Measurements from ENCODE around the gene TNNI3K. TPM values are rescaled to one million over a fixed set of nuclear protein-coding genes. Genes with fewer than 3 reads are reported as not detected.

Gene TNNI3K
- total RNA-seq, 2 donors from 2014 or later: 0.95 TPM; not detected in 1

DNA sequence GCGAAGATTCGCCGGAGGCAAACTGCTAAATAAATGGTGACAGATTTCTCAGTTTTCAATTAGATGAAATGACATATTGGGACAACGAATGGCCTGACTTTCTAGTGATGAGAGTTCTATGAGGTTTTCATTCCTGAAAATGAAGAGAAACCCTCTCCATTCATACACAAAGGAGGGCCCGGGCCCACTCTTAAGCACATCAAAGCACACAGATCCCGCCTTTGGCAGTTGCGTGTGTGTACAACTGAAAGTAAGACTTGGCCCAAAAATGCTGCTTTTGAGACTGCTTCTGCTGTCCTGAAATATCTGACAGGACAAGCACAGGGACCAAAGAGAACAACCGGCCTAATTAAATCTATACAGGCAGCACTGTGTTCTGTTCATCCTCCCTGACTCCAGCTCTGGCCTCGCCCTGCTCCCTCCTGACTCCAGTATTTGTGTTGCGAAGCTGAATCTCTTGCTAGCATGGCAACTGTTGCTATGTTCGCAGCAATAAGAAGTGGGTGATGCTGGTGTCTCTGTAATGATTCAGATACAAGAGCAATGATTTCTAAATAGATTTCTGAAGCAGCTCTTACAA is 269.8 kb downstream of the TNNI3K start:
- no peaks in the 10 kb centered on the region for H3K4me1 Mint-ChIP-seq (ENCODE audit: low read depth)
- H3K27ac Mint-ChIP-seq: no peak overlapping the region
- H3K36me3 Mint-ChIP-seq (ENCODE audit: insufficient read depth in 2 of 2): no peaks in the 10 kb centered on the region
- no peak for DNase-seq
- no peak for ATAC-seq (replicated peaks in 1 of 2)
- no peaks in the 10 kb centered on the region for H3K9me3 Mint-ChIP-seq
- no peaks in the 10 kb centered on the region for H3K27me3 Mint-ChIP-seq (ENCODE audit: low read depth)
- H3K4me3 Mint-ChIP-seq: no peak overlapping the region

GRCh38 chr1:74505928-74506710 is 270.9 kb downstream of the TNNI3K start:
- Mint-ChIP-seq H3K4me1 (ENCODE audit: low read depth) (no peaks in the 10 kb centered on the region), H3K27ac (no peak overlapping the region), H3K27me3 (ENCODE audit: low read depth) (no peaks in the 10 kb centered on the region), H3K36me3 (ENCODE audit: insufficient read depth in 2 of 2) (no peaks in the 10 kb centered on the region), H3K9me3 (no peaks in the 10 kb centered on the region), H3K4me3 (no peak overlapping the region)
- DNase-seq (no peak), ATAC-seq (replicated peaks in 1 of 2) (no peak)

DNA sequence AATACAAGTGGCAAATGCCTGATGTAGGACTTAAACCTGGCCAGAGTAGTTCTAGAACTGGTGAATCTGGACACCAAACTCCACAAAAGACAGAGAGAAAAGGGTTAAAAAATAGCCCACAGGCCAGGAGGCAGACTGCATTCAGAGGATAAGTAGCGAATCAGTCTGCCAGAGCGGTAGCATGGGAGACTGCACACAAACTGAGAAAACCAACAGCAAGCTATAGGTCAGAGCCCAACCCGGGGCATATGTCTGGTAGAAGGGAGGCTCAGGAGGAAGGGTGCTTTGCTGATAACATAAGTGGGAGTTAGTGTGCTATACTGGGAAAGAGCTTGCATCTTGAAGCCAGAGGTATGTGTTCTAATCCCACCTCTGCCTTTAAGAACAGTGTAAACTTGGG is 273.3 kb downstream of the TNNI3K start:
- Mint-ChIP-seq H3K27me3 (ENCODE audit: low read depth) (no peaks in the 10 kb centered on the region), H3K27ac (no peak overlapping the region), H3K4me1 (ENCODE audit: low read depth) (no peaks in the 10 kb centered on the region), H3K4me3 (no peak overlapping the region), H3K9me3 (peaks cover 0 to 2% of the 10 kb centered on the region in 2 donors), H3K36me3 (ENCODE audit: insufficient read depth in 2 of 2) (no peaks in the 10 kb centered on the region)
- DNase-seq (no peak), ATAC-seq (replicated peaks in 1 of 2) (no peak)

GRCh38 chr1:74512170-74512915 is 277.2 kb downstream of the TNNI3K start, which contains the start of gene LRRC53:
LRRC53 (minus strand) TSS chr1:74512611; CDS start chr1:74483349, 29,262 bp downstream.
- no peak within 1 kb of the TSS for H3K27ac Mint-ChIP-seq
- DNase-seq (no peak), ATAC-seq (replicated peaks in 1 of 2) (no peak)
- H3K27me3 Mint-ChIP-seq (ENCODE audit: low read depth): no peaks in the 10 kb centered on the region
- H3K4me3 Mint-ChIP-seq: no peak within 1 kb of the TSS
- H3K36me3 Mint-ChIP-seq (ENCODE audit: insufficient read depth in 2 of 2): no peaks in the 10 kb centered on the region
- peaks cover 0 to 2% of the 10 kb centered on the region in 2 donors for H3K9me3 Mint-ChIP-seq
- no peaks in the 10 kb centered on the region for H3K4me1 Mint-ChIP-seq (ENCODE audit: low read depth)

GRCh38 chr1:74513411-74514300 is 278.5 kb downstream of the TNNI3K start:
- Mint-ChIP-seq H3K36me3 (ENCODE audit: insufficient read depth in 2 of 2) (no peaks in the 10 kb centered on the region), H3K9me3 (peaks cover 0 to 2% of the 10 kb centered on the region in 2 donors), H3K4me3 (no peak overlapping the region), H3K4me1 (ENCODE audit: low read depth) (no peaks in the 10 kb centered on the region), H3K27ac (no peak overlapping the region), H3K27me3 (ENCODE audit: low read depth) (no peaks in the 10 kb centered on the region)
- DNase-seq (no peak), ATAC-seq (replicated peaks in 1 of 2) (no peak)

DNA sequence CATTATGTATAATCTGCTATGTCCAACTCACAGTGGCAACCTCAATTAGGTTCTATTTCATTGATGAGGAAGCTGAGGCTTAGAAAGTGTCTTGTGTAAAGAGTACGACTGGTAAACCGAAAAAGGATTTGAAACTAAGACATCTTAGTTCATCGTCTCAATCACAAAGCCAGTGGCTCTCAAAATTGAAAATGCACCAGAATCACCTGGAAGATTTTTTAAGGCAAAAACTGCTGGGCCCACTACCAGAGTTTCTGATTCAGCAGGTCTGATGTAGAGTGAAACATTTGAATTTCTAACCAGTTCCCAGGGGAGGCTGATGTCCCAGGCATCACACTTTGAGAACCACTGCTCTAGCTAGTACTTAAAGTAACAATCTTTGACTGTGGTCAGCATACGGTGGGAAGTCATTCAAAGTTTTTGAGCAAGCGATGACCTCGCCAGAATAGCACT is 282.4 kb downstream of the TNNI3K start:
- no peaks in the 10 kb centered on the region for H3K4me1 Mint-ChIP-seq (ENCODE audit: low read depth)
- H3K36me3 Mint-ChIP-seq (ENCODE audit: insufficient read depth in 2 of 2): no peaks in the 10 kb centered on the region
- H3K4me3 Mint-ChIP-seq: no peak overlapping the region
- ATAC-seq (replicated peaks in 1 of 2) (no peak), DNase-seq (no peak)
- H3K9me3 Mint-ChIP-seq: no peaks in the 10 kb centered on the region
- H3K27ac Mint-ChIP-seq: no peak overlapping the region
- no peaks in the 10 kb centered on the region for H3K27me3 Mint-ChIP-seq (ENCODE audit: low read depth)

DNA sequence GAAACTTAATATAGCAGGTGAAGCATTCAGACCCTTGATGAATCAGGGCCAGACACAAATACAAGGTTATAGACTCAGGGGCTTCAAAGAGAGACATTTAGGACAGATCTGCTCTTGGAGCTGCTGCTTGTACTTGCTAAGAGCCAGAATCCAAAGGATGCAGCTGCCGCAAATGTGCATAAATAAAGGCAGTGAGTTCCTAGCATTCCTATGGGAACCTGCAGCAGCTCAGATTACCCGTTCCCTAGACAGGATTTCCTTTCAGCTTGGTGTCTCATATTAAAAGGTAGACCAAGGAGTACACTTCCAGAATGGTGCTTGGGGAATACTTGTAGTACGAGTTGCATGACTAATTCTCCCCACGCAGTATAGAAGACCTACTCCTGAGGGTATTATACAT is 287.0 kb downstream of the TNNI3K start:
- H3K27ac Mint-ChIP-seq: no peak overlapping the region

DNA sequence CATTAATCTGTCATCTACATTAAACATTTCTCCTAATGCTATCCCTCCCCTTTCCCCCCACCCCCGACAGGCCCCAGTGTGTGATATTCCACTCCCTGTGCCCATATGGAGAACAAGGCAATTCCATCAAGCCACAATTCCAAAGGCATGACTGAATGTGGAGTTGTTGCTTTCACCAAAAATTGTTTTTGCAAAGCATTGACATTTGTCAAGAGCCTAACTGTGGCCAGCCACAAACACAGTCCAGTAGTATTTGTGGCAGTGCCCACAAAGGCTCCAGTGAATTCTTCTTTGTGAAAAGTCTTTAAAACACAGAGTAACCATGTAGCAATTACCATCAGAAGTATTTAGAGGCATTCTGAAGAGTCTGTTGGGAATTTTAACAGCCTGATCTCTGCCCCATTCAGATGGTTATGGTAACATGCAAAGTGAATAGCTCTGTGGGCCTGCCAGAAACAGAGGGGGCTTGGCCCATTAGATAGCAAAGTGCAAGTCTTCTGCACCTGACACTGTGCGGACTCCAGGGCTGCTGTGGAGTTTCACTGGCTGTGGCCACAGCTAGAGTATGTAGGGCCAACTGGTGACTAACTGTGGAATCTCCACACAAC is 288.8 kb downstream of the TNNI3K start:
- Mint-ChIP-seq H3K9me3 (no peaks in the 10 kb centered on the region), H3K27ac (no peak overlapping the region), H3K4me1 (ENCODE audit: low read depth) (no peaks in the 10 kb centered on the region), H3K36me3 (ENCODE audit: insufficient read depth in 2 of 2) (no peaks in the 10 kb centered on the region), H3K27me3 (ENCODE audit: low read depth) (peaks cover 11% of the 10 kb centered on the region), H3K4me3 (no peak overlapping the region)
- no peak for DNase-seq
- ATAC-seq (replicated peaks in 1 of 2): no peak

More for the DNA sequence above, 287.0 kb downstream of the TNNI3K start:
- Mint-ChIP-seq H3K36me3 (ENCODE audit: insufficient read depth in 2 of 2) (no peaks in the 10 kb centered on the region), H3K9me3 (no peaks in the 10 kb centered on the region), H3K27me3 (ENCODE audit: low read depth) (no peaks in the 10 kb centered on the region), H3K4me1 (ENCODE audit: low read depth) (no peaks in the 10 kb centered on the region), H3K4me3 (no peak overlapping the region)
- DNase-seq: no peak
- ATAC-seq (replicated peaks in 1 of 2): no peak

DNA sequence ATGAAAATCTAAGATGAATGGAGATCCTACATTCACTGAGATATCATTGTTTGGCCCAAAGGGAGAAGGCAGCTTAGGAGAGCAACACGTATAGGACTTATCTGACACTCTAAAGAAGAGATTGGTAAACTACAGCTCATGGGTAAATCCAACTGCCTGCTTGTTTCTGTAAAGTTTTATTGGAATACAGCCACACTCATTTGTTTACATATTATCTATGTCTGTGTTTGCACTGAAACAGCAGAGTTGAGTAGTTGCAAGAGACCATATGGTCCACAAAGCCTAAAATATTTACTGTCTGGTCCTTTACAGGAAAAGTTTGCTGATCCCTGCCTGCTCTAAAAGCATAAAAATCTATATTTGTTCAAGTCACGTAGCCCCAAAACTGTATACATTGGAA is 291.5 kb downstream of the TNNI3K start:
- no peaks in the 10 kb centered on the region for H3K9me3 Mint-ChIP-seq
- H3K27me3 Mint-ChIP-seq (ENCODE audit: low read depth): peaks cover 11% of the 10 kb centered on the region
- no peaks in the 10 kb centered on the region for H3K36me3 Mint-ChIP-seq (ENCODE audit: insufficient read depth in 2 of 2)
- H3K4me3 Mint-ChIP-seq: no peak overlapping the region
- no peak for DNase-seq
- H3K27ac Mint-ChIP-seq: no peak overlapping the region
- H3K4me1 Mint-ChIP-seq (ENCODE audit: low read depth): no peaks in the 10 kb centered on the region
- ATAC-seq (replicated peaks in 1 of 2): no peak

GRCh38 chr1:74528123-74528522 is 292.9 kb downstream of the TNNI3K start:
- Mint-ChIP-seq H3K27ac (no peak overlapping the region), H3K4me1 (ENCODE audit: low read depth) (no peaks in the 10 kb centered on the region), H3K36me3 (ENCODE audit: insufficient read depth in 2 of 2) (no peaks in the 10 kb centered on the region), H3K4me3 (no peak overlapping the region), H3K27me3 (ENCODE audit: low read depth) (peaks cover 11% of the 10 kb centered on the region), H3K9me3 (no peaks in the 10 kb centered on the region)
- no peak for ATAC-seq (replicated peaks in 1 of 2)
- no peak for DNase-seq

- DNase-seq: no peak
- no peak for ATAC-seq (replicated peaks in 1 of 2)
- Mint-ChIP-seq H3K27me3 (ENCODE audit: low read depth) (peaks cover 11% of the 10 kb centered on the region), H3K27ac (no peak overlapping the region), H3K4me1 (ENCODE audit: low read depth) (no peaks in the 10 kb centered on the region), H3K36me3 (ENCODE audit: insufficient read depth in 2 of 2) (no peaks in the 10 kb centered on the region), H3K4me3 (no peak overlapping the region), H3K9me3 (no peaks in the 10 kb centered on the region)
These were observed 295.7 kb downstream of the TNNI3K start for GRCh38 chr1:74530892-74531291.

DNA sequence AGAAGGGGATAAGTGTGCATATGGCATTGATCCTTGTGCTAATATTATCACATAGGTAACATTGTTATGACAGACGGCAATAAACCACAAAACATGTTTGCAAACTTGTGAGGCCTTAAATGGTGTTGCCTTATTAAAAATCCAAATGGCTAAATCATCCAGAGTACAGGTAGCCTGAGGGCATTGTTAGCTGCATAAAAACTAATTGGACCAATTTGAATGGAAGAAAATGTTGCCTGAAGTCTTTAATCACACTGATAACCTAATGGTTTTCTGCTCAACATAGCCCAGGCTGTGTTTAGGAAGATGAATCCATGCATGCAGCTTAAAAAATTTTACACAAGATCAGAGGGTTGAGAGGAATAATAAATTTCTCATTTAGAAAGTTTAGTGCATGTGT is 296.6 kb downstream of the TNNI3K start:
- DNase-seq (no peak), ATAC-seq (replicated peaks in 1 of 2) (no peak)
- Mint-ChIP-seq H3K4me3 (no peak overlapping the region), H3K27ac (no peak overlapping the region), H3K9me3 (no peaks in the 10 kb centered on the region), H3K4me1 (ENCODE audit: low read depth) (no peaks in the 10 kb centered on the region), H3K36me3 (ENCODE audit: insufficient read depth in 2 of 2) (no peaks in the 10 kb centered on the region), H3K27me3 (ENCODE audit: low read depth) (peaks cover 11% of the 10 kb centered on the region)
